ENCODE results near the gene SYF2.
A peak's percentile ranks its signal among the peaks of the same experiment; 100 is the strongest.
"Not testable (repeated sequence)": the region's sequence is repeated elsewhere in the genome, so short reads cannot be mapped to it uniquely, and the experiment has no call there.

SYF2 gene

DNA sequence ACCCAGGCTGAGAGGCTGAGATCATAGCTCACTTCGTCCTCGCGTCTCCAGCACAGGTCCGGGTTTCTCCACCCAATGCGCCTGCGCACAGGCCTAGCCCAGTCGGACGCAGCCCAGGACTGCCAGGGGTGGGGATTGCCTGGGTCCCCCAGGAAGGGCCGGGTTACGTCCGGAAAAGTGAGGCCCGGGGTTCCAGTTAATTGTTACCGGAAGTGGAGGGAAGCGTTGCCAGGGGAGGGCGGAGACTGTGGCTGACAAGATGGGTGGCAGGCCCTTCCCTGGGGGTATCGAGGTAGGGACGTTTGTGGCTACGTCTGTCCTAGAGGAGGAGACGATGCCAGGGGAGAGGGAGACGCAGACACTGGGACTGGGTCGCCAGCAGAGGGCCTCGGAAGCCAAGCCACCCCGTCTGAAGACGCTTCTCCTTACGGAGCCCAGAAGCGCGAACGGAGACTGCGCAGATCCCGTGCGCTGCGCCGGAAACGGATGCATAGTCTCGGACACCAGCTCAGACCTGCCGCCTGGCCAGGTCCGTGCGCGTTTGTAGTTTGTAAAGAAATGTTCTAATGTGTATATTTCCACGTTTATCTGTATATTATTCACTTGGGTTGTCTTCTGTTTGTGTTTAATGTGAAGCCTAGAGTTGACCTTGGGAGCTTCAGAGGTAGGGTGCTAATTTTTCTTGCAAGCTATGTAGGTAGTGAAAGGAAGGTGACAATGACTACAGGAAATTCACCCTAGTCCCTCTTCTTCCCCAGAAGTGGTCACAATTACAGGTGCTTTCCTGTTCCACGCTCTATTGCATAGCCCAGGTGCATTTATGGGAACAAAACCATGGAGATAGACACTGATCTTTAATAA, 7.6 kb upstream of the SYF2 start:
- FAIRE-seq (peak; percentile 93), DNase-seq (ENCODE audit: insufficient read length) (peak; percentile 86)
- peak; percentile 97 for TF ChIP-seq POLR2AphosphoS5 (IDR thresholded peaks at IDR 0.05; ENCODE audit: low read depth, low read length)
- TF ChIP-seq POLR2A (IDR thresholded peaks at IDR 0.05; ENCODE audit: low read depth, low read length), result peak; percentile 92
- no peak for TF ChIP-seq TAF1 (IDR thresholded peaks at IDR 0.05; ENCODE audit: borderline replicate concordance, low read depth, low read length)

DNA sequence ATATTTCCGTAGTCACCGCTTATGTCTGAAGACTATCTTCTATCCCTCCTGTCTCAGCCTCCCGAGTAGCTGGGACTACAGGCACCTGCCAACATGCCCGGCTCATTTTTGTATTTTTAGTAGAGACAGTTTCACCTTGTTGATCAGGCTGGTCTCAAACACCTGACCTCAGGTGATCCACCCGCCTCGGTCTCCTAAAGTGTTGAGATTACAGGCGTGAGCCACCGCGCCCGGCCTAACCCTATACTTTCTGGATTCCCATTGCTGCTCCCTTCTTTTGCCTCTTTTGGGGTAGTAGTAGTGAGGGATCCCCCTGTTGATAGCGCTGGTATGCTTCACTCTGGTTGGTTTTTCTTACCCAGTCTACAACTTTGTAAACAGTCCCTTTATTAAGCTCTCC, 5.7 kb upstream of the SYF2 start:
- no peak for TF ChIP-seq TAF1 (IDR thresholded peaks at IDR 0.05; ENCODE audit: borderline replicate concordance, low read depth, low read length)
- no peak for TF ChIP-seq POLR2AphosphoS5 (IDR thresholded peaks at IDR 0.05; ENCODE audit: low read depth, low read length)
- no peak for TF ChIP-seq POLR2A (IDR thresholded peaks at IDR 0.05; ENCODE audit: low read depth, low read length)
- DNase-seq (ENCODE audit: insufficient read length) (no peak), FAIRE-seq (no peak)

DNA sequence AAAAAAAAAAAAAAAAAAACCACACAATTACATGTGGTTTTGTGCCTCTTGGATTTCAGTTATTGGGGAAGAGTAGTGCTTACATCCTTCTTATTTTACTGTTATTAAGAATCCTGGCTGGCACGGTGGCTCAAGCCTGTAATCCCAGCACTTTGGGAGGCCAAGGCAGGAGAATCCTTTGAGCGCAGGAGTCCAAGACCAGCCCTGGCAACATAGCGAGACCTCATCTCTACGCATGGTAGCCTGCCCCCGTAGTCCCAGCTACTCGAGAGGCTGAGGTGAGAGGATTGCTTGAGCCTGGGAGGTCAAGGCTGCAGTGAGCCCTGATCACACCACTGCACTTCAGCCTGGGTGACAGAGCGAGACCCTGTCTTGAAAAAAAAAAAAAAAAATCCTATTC, 4.0 kb upstream of the SYF2 start:
- FAIRE-seq, result not testable (repeated sequence)

DNA sequence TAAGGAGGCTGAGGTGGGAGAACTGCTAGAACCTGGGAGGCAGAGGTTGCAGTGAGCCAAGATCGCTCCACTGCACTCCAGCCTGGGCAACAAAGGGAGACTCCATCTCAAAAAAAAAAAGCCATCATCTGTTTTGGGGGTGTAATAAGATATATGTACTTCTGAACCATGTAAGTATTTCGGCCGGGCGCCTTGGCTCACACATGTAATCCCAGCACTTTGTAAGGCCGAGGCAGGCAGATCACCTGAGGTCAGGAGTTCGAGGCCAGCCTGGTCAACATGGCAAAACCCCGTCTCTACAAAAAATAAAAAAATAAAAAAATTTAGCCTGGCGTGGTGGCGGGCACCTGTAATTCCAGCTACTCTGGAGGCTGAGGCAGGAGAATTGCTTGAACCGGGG, 3.1 kb upstream of the SYF2 start:
- FAIRE-seq, result not testable (repeated sequence)

More for the DNA sequence above, 4.0 kb upstream of the SYF2 start:
- DNase-seq (ENCODE audit: insufficient read length), result not testable (repeated sequence)

DNA sequence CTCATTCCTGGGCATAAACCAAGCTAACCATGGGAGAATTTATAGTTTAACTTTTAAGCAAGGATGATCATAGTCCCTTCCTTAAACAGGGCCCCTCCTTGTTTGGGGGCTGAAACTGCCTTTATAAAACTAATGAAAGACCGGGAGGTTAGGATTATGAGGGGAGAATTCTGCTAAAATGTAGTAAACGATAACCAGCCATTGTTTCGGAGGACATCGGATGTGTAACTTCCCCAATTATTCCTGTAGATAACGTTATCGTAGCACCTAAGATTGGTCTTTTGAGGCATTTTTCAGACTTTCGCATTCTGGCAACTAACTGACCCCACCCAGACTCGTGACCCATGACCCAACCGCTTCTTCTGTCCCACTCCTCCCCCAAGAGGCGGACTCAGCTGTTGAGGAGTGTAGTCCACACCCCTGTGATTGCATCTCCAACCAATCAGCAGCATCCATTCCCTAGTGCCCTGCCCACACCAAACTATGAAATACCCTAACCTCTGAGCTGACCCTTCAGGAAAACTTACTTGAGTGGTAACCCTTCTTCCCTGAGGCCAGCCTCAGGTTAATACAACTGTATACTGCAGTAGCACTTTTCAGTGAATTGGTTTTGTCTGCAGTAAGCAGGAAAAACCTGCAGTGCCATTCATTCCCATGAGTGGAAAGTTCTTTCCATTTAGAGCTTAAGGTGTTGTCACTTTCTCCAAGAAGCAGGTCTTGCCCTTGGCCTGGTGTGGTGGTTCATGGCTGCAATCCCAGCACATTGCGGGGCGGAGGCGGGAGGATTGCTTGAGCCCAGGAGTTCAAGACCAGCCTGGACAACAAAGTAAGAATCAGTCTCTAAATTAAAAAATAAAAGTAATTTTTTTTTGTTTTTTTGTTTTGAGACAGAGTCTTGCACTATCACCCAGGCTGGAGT, 823 bp upstream of the SYF2 start:
- FAIRE-seq, result peak; percentile 91
- peak; percentile 64 for TF ChIP-seq POLR2AphosphoS5 (IDR thresholded peaks at IDR 0.05; ENCODE audit: low read depth, low read length)
- TF ChIP-seq POLR2A (IDR thresholded peaks at IDR 0.05; ENCODE audit: low read depth, low read length), result no peak
- no peak for TF ChIP-seq TAF1 (IDR thresholded peaks at IDR 0.05; ENCODE audit: borderline replicate concordance, low read depth, low read length)
- DNase-seq (ENCODE audit: insufficient read length), result peak; percentile 62

More for the DNA sequence above, 3.1 kb upstream of the SYF2 start:
- not testable (repeated sequence) for DNase-seq (ENCODE audit: insufficient read length)

DNA sequence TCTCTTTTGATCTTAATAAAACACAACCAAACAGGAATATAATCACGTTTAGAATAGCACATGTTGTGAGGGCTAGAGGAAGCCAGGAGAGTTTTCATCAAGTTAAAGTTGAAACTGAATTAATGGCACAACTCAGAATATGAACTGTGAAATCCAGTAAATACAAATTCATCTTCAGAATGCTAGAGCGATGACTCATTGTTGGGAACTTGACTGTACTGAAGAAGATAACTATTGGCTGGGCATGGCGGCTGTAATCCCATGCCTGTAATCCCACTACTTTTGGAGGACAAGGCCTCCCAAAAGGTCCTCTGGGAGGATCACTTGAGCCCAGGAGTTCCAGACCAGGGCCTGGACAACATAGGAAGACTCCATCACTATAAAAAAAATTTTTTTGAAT, 8.8 kb downstream of the SYF2 start:
- TF ChIP-seq POLR2A (IDR thresholded peaks at IDR 0.05; ENCODE audit: low read depth, low read length), result no peak
- TF ChIP-seq POLR2AphosphoS5 (IDR thresholded peaks at IDR 0.05; ENCODE audit: low read depth, low read length), result no peak
- TF ChIP-seq TAF1 (IDR thresholded peaks at IDR 0.05; ENCODE audit: borderline replicate concordance, low read depth, low read length), result no peak
- no peak for DNase-seq (ENCODE audit: insufficient read length)
- no peak for FAIRE-seq

DNA sequence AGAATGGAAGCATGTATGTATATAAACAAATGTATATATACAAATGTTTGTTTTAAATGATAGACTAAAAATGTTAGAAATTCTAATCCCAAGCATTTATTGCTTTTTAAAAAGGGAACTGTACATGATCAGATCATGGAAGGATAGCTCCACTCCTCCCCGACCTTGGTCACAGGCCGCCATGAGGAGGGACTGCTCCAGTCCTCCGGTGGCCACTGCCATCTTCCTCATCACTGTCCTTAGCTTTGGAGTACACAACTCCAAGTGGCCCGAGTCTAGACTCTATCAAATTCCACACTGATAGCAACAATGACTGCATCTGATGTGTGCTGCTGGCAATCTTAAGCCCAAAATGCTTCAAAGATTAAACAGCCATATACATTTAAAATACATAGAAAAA, 9.7 kb downstream of the SYF2 start:
- FAIRE-seq, result no peak
- TF ChIP-seq POLR2AphosphoS5 (IDR thresholded peaks at IDR 0.05; ENCODE audit: low read depth, low read length), result no peak
- TF ChIP-seq POLR2A (IDR thresholded peaks at IDR 0.05; ENCODE audit: low read depth, low read length), result no peak
- no peak for TF ChIP-seq TAF1 (IDR thresholded peaks at IDR 0.05; ENCODE audit: borderline replicate concordance, low read depth, low read length)
- no peak for DNase-seq (ENCODE audit: insufficient read length)

DNA sequence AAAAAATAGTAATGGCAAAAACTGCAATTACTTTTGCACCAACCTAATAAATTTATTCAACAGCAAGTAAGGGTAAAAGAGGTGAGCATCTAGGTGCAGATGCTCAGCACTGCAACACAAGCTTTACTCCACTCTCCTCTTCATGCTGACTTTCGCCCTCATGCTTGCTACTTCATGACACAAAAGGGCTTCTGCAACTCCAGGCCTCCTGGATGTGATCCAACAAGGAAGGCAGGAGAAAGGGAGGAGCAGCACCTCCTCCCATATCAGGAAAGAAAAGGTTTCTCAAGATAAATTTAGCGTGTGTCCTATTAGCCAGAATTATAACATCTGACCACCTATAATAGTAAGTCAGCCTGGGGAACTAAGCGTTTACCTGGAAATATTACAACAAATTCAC, 11.6 kb downstream of the SYF2 start:
- DNase-seq (ENCODE audit: insufficient read length) (no peak), FAIRE-seq (no peak)
- TF ChIP-seq POLR2AphosphoS5 (IDR thresholded peaks at IDR 0.05; ENCODE audit: low read depth, low read length), result no peak
- TF ChIP-seq POLR2A (IDR thresholded peaks at IDR 0.05; ENCODE audit: low read depth, low read length), result no peak
- no peak for TF ChIP-seq TAF1 (IDR thresholded peaks at IDR 0.05; ENCODE audit: borderline replicate concordance, low read depth, low read length)

DNA sequence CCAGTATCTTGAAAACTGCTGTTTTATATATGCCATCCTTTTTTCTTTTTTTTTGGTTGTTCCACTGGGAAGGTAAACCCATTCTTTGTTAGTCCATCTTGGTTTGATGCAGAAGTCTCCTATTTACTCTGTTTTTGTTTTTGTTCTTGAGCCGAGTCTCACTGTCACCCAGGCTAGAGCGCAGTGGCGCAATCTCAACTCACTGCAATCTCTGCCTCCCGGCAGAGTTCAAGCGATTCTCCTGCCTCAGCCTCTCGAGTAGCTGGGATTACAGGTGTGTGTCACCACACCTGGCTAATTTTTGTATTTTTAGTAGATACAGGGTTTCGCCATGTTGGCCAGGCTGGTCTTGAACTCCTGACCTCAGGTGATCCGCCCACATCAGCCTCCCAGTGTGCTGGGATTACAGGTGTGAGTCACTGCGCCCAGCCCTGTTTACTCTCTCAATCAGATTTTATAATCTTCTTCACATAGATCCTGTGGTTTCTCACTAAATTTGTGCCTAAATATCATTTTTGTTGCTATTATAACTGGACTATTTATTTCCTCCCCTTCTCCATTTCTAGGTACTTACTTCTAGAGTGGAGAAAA, 12.5 kb downstream of the SYF2 start:
- DNase-seq (ENCODE audit: insufficient read length) (no peak), FAIRE-seq (no peak)
- TF ChIP-seq TAF1 (IDR thresholded peaks at IDR 0.05; ENCODE audit: borderline replicate concordance, low read depth, low read length), result no peak
- no peak for TF ChIP-seq POLR2A (IDR thresholded peaks at IDR 0.05; ENCODE audit: low read depth, low read length)
- no peak for TF ChIP-seq POLR2AphosphoS5 (IDR thresholded peaks at IDR 0.05; ENCODE audit: low read depth, low read length)

DNA sequence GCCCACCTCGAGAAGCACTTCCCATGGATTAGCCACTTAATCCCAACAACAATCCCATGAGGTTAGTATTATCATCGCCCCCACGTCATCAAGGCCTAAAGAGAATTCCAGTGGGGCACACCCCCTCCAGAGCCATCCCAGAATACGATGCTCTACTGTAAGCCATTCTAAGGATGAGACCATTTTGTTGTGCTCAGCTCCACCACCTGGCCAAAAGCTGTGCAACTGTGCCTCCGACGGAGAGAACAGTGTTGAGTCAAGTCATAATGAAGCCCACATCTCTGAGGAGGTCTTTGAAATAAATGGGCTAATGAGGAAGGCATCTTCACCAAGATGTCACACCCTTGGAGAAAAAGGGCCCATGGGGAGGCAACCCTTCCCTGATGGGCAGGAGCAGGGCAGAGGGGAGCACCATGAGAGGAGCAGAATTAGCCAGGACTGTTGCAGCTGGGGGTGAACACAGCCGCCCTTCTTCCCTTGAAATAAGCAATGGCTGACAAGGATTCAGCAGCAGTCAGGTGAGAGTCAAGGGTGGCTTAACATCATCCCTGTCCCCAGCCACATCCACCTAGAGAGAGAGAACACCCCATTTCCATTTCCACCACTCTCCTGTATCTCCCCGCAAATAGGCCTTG, 14.6 kb downstream of the SYF2 start:
- FAIRE-seq (no peak), DNase-seq (ENCODE audit: insufficient read length) (no peak)
- TF ChIP-seq POLR2AphosphoS5 (IDR thresholded peaks at IDR 0.05; ENCODE audit: low read depth, low read length) (no peak), POLR2A (IDR thresholded peaks at IDR 0.05; ENCODE audit: low read depth, low read length) (no peak)

DNA sequence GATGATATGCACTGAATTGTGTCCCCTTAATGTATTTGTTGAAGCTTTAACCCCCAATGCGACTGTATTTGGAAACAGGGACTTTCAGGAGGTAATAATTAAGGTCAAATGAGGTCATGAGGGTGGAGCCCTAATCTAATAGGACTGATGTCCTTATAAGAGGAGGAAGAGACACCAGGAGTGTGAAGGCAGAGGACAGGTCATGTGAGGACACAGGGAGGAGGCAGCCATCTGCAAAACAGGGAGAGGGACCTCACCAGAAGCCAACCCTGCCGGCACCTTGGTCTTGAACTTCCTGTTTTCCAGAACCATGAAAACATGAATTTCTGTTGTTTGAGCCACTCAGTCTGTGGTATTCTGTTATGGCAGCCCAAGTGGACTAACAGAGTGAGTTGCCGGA, 15.3 kb downstream of the SYF2 start:
- FAIRE-seq (no peak), DNase-seq (ENCODE audit: insufficient read length) (no peak)
- TF ChIP-seq TAF1 (IDR thresholded peaks at IDR 0.05; ENCODE audit: borderline replicate concordance, low read depth, low read length) (no peak), POLR2AphosphoS5 (IDR thresholded peaks at IDR 0.05; ENCODE audit: low read depth, low read length) (no peak), POLR2A (IDR thresholded peaks at IDR 0.05; ENCODE audit: low read depth, low read length) (no peak)

Measured in GM12892 (cell line).